Measurements from ENCODE around the gene TMEM256.
"Not testable (repeated sequence)": the region's sequence is repeated elsewhere in the genome, so short reads cannot be mapped to it uniquely, and the experiment has no call there.

Gene TMEM256

DNA sequence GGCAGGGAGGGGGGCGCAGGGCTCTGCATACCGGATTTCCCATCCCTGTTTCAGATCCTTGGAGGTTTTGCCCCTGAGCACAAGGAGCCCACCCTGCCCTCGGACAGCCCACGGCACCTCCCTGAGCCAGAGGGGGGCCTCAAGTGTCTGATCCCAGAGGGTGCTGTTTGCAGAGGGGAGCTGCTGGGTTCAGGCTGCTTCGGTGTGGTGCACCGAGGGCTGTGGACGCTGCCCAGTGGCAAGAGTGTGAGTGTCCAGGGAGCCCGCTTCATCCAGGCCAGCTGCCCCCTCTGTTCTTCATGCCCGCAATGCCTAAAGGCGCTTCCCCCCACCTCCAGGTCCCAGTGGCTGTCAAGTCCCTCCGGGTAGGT, 20.5 kb downstream of the TMEM256 start:
- no peak for DNase-seq

DNA sequence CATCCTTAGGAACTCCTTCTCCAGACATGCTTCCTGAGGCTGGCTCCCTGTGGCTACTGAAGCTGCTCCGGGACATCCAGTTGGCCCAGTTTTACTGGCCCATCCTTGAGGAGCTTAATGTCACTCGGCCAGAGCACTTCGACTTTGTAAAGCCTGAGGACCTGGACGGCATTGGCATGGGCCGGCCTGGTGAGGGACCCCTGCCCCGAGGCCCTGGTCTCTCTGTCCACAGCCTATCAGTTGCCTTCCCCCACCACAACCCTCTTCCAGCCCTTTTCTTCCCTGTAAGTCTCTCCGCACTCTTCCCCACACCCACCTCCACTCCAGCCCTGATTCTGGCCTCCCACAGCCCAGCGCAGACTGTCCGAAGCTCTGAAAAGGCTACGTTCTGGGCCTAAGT, 21.0 kb downstream of the TMEM256 start:
- no peak for DNase-seq

DNA sequence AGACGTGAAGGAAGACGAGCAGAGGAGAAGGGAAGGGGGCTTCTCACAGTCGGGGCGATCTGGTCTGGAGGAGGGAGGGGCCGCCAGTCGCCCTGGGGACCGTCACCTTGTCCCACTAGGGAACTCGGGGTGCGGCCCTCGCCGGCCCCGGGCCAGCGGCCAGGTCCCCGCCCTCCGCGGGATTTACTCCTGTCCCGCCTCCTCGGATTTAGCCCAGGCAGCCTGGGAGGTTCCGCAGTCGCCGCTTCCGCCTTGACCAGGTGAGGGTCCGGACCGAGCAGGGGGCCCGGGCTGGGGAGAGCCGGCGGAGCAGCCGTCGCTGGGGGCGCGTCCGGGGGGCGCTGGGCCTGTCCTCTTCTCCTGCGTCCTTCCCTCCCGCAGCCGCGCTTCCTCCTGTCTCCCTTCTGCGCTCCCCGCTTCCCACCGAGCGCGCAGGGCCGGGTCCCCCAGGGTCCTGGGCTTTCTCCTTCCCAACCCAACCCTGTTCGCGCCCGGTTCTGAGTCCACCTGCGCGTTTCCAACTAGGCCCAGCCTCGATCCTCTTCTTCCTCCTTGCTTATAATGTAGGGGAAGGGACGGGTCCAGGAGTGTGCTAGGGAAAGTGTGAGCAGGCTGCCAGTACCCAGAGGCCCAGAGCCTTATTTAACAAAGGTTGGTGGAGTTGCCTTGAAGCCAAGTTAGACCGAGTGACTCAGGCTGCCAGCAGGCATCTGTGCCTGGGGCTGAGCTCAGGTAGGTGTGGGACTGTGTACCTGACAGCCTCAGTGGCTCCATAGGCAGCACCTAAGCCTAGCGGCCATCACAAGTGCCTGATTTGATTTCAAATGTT, 22.8 kb downstream of the TMEM256 start, which contains the start of gene TNK1:
TNK1 (plus strand) TSS at position 235 of the 829 bp plus-strand sequence. CDS start 1,838 bp downstream, outside the sequence.
- no peak for DNase-seq

DNA sequence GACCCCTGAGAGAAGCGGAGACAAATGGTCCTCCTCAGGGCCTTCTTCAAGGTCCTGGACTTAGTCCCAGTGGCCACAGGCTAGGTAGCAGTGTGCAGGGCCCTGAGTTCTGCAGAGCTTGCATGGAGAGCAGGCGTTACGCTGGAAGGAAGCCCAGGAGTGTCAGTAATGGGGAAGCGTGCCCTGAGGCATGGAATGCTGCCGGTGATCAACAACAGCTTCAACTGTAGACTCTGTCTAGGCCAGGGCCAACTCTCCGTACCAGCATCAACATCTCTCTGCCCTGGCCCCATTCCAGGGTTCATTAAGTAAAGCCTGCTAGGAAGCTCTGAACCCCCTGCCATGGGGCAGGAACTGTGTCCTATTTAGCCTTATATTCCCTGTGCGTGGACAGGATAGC, 23.6 kb downstream of the TMEM256 start:
- no peak for DNase-seq

DNA sequence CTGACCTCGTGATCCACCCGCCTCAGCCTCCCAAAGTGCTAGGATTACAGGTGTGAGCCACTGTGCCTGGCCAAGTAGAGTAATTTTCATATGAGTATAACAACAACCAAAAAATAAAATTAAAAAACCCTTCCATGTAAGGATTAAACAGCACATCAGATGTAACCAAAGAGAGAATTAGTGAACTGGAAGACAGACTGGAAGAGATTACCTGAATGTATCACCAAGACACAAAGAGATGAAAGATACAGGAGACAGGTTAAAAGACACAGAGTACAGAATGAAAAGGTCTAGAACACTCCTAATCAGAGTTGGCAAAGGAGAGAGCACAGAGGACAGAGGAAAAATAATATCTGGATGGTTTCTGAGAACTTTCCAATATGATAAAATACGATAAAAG, 24.8 kb downstream of the TMEM256 start:
- no peak for DNase-seq

DNA sequence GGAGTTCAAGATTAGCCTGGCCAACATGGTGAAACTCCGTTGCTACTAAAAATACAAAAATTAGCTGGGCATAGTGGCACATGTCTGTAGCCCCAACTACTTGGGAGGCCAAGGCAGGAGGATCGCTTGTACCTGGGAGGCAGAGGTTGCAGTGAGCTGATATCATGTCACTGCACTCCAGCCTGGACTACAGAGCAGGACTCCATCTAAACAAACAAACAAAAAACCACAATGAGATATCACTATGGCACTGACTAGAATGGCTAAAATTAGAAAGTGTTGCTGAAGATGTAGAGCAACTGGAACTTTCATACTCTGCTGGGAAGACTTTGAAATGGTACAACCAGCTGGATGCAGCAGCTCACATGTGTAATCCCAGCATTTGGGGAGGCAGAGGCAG, 29.5 kb downstream of the TMEM256 start:
- no peak for DNase-seq

DNA sequence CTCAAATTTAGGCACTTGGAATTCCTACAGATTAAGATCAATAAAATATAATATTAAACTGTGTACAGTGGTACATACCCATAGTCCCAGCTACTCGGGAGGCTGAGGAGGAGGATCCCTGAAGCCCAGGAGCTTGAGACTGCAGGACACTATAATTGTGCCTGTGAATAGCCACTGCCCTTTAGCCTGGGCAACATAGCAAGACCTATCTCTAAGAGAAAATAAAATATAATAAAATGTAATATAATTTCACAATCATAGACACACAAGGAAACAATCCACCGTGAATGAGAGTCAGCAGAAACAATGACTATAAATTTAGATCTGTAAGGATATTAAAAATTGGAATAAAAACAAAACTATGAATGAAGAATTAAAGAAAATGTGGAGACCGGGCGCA, 33.0 kb downstream of the TMEM256 start:
- DNase-seq = no peak

DNA sequence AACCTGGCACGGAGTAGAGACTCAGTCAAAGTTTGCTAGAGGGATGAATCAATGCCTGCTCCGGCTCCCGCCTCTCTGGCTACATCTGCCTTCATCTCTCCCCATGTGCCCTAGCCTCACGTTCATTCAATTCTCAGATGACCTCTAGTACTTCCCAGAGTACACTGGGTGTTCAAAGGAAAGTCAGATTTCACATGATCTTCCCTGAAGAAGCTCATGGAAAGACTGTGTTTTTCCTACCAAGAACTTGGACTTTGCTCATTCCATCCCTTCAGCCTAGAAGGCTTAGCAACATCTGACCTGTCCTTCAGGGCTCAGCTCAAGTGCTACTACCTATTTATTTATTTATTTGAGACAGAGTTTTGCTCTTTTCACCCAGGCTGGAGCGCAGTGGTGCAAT, 34.1 kb downstream of the TMEM256 start:
- no peak for DNase-seq

DNA sequence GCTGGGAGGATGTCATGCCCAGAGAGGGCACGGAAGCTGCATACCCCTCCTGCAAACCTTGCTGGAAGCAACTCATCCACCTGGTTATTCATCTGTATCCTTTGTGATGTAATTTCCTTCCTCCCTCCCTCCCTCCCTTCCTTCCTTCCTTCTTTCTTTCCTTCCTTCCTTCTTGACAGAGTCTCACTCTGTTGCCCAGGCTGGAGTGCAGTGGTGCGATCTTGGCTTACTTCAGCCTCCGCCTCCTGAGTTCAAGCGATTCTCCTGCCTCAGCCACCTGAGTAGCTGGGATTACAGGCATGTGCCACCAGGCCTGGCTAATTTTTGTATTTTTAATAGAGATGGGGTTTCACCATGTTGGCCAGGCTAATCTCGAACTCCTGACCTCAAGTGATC, 35.3 kb downstream of the TMEM256 start:
- not testable (repeated sequence) for DNase-seq

DNA sequence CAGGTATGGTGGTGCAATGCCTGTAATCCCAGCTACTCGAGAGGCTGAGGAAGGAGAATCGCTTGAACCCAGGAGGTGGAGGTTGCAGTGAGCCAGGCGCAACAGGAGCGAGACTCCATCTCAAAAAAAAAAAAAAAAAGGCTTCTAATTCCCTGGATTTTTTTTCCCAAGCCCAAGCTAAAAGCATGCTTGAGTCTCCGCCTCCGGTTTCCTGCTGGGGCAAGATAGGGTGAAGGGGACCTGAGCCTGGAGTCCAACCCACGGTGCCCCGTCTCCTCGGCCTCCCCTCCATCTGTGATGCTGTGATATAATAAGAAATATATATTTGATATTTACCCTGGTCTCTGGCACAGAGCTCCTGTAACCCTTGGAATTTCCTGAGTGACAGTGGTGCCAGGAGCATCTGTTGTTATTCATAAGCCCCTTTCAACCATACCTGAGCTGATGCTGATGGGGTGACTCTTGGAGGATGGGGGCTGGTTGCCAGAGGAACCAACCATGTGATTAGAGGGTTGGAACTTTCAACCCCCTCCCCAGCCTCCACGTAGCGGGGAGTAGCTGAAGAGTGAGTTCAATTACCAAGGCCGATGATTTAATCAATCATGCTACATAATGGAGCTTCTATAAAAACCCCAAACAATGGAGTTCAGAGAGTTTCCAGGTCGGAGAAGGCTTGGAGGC, 35.8 kb downstream of the TMEM256 start:
- DNase-seq = no peak

DNA sequence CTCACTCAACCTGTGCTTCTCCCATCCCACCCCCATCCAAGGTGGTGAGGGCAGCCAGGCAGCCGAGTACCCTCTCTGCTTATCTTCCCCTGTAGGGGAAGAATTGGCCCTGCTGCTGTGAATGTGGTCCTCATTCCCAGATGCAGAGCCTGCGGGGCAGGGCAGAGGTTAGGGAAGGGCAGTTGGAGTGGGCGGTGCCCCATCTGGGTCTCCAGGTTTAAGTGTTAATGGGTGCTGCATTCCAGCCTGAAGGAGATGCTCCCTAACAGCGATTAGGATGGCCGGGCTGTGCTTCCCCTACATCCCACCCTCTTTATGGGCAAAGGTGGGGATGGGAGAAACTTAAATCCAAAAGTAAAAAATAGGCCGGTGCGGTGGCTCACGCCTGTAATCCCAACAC, 36.8 kb downstream of the TMEM256 start:
- no peak for DNase-seq

DNA sequence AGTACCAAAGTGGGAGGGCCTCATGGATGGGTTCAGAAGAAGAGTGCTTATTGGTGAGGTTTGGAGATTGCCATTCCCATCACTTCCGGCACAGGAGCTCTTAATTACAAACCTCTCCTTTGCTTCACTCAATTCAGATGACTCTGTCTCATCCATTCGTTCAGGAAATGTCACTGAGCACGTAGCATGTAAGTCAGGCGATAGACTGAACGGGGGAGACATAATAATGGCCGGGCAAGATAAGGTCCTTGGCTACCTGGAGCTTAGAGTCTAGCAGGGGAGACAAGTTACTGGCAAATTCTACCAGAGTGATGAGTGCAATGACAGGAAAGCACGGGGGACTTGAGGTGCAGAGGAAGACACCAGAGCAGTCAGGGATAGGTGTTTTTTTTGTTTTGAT, 37.9 kb downstream of the TMEM256 start:
- not testable (repeated sequence) for DNase-seq

DNA sequence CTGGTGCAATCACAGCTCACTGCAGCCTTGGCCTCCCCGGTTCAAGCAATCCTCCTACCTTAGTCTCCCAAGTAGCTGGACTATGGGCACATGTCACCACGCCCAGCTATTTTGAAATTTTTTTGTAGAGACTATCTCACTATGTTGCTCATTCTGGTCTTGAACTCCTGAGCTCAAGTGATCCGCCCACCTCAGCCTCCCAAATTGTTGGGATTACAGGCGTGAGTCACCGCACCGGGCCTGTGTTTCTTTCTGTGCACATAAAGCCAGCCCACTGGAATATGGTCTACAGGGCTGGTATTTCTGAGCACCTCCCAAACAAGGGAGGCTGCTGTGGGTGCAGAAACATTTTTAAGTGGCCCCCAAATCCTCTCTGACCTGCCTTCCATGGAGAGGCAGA, 40.6 kb downstream of the TMEM256 start:
- DNase-seq = no peak

DNA sequence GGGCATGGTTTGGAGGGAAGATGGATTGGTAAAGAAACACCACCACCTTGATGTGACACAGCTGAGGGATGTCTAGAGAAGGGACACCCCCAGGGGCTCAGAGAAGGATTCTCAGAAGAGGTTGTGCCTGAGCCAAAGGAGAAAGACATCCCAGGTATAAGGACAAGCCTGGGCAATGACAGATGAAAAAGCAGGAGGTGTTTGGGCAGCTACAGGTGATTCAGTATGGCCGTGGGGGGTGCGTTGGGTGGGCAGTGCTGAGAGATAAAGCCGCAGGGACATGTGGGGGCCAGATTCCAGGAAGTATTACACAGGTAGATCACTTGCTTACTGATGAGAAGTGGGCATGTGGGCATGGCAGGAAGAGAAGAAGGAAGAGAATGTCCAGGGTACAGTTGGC, 42.0 kb downstream of the TMEM256 start:
- no peak for DNase-seq

DNA sequence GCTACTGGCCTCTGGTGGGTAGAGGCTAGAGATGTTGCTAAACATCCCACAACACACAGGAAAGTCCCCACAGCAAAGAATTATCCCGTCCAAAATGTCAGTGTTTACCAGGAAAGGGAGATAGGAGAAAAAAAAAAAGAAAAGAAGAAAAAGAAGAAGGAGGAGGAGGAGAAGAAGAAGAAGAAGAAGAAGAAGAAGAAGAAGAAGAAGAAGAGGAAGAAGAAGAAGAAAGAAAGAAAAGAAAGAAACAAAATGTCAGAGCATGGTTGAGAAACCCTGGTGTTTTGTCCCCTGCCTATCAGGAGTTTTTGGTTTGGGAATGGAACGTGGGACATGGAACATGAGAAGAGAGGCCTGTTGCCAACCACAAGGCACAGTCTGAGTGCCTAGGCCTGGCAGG, 46.5 kb downstream of the TMEM256 start:
- no peak for DNase-seq

DNA sequence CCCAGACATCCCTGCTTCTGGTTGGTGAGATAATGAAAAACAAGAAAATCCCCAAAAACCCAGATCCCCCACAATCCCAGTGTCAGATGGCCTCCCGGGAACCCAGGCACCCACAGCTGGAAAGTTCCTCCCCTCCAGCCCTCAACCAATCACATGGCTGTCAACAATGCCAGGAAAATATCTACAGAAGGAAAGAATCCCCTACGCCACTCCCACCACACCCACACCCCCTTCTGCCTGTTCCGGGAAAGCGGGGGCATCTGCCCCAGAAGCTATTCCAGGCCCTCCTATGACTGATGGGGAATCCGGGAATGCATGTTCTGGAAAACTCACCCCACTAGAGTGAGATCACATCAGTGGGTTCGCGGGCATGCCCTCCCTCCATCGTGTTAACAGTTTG, 47.1 kb downstream of the TMEM256 start:
- no peak for DNase-seq

DNA sequence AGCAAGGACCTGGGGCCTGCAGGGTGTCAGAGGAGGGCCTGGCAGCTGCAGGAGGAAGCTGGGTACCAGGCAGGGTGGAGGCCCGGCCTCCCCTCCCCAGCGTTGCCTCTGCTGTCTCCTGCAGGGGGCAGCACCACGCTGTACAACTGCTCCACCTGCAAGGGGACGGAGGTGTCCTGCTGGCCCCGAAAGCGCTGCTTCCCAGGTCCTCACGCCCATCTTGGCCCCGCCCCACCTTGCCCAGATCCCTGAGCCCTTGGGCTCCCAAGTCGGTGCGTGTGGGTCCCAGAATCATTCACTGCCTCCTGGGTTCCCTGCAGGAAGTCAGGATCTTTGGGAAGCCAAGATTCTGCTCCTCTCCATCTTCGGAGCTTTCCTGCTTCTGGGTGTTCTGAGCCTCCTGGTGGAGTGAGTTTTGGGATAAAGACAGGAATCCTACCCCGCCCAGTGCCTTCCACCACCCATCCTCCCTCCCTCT, 47.8 kb downstream of the TMEM256 start:
- DNase-seq = peak; percentile 30 to 32

DNA sequence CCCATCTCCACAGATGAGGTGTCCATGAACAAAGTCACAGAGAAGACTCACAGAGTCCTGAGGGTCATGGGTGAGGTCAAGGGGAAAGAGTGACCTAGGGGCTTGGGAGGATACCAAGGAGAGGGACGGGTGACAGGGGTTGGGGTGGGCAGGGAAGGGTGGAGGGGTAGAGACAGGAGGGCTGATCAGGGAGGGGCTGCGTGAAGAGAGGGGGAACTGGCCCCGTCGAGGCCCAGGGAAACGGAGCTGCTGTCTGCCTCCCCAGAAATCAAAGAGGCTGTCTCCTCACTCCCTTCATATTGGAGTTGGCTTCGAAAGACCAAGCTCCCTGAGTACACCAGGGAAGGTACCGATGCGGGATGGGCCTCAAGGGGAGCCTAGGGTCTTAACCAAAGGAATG, 48.3 kb downstream of the TMEM256 start:
- DNase-seq = no peak

DNA sequence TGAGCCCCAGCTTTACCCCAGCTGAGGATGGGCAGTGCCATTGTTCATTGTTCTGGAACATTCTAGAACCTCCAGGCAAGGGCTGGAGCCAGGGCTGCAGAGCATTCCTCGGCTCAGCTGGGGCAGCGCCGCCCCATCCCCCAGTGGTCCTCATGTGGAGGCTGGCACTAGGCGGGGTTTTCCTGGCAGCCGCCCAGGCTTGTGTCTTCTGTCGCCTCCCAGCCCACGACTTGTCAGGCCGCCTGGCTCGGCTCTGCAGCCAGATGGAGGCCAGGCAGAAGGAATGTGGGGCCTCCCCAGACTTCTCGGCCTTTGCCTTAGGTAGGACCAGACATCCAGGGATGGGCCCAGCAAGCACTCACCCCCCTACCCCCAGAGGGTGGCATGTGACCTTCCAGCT, 48.8 kb downstream of the TMEM256 start, which contains the start of gene TMEM95:
TMEM95 (plus strand) TSS at position 104 of the 400 bp plus-strand sequence; CDS start at position 153, 49 bp downstream.
- DNase-seq = no peak

DNA sequence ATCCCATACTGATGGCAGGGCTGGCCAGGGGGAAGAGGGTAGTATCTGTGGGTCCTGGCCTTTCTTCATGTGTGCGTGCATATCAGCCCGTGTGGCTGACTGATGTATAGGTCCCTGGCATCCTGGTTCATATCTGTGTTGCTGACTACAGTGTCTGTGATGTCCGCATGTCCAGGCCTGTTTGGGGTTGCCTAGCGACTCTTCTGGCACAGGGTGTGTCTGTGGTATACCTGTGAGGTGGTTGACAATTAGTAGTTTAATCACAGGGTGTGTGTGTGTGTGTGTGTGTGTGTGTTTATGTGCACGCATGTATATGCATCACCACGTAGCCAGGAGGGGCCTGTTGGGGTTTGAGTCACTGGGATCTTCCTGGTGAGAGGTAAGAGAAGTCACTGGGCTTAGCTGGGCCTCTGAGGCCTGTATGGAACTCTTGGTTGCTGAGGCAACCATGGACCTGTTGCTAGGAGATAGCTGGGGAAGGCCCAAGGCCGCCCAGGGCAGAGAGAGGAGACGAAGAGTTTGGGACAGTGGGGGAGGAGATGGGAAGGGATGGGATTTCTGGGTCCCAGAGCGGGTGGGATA, 49.5 kb downstream of the TMEM256 start:
- no peak for DNase-seq
